ENCODE data around the gene BNIP5.

DNA sequence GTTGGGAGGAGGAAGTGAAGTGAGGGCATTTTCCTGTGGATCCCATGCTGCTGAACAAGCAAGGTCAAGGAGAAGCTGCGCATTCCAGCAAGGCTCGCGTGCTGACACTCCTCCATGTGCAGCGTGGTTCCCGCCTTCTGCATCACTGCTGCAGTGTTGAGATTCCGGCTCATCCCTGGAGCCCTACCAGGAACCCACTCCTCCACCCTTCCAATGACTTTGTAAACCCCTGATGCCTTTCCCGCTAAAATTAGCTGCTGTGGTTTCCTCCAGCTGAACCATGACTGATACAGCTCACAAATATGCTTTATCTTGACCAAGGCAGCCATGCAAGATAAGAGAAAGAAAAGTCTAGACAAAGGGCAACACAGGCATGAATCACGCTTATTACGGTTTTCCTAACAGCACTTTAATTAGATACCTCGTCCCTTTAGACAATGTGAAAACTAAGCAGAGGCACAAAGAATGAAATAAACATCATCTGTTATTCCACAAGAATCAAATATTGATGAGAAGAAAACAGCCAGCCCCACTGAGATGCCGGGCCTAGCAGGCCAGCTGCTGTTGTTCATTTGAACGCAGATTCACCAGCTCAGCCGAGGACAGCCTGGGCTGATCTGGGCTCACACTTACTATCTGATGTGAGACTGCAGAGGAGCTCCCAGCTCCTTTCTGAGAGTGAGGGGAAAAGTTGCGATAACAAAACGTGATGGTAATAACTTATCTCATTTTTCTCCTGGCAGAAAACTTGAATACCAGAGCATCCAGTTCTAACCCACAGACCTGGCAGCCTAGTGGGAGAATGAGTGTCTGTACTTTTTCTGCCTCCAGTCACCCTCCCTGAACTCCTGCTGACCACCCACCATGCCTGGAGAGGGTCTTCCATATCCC is 14.2 kb upstream of the BNIP5 start:
- TF ChIP-seq, protein P1, sequence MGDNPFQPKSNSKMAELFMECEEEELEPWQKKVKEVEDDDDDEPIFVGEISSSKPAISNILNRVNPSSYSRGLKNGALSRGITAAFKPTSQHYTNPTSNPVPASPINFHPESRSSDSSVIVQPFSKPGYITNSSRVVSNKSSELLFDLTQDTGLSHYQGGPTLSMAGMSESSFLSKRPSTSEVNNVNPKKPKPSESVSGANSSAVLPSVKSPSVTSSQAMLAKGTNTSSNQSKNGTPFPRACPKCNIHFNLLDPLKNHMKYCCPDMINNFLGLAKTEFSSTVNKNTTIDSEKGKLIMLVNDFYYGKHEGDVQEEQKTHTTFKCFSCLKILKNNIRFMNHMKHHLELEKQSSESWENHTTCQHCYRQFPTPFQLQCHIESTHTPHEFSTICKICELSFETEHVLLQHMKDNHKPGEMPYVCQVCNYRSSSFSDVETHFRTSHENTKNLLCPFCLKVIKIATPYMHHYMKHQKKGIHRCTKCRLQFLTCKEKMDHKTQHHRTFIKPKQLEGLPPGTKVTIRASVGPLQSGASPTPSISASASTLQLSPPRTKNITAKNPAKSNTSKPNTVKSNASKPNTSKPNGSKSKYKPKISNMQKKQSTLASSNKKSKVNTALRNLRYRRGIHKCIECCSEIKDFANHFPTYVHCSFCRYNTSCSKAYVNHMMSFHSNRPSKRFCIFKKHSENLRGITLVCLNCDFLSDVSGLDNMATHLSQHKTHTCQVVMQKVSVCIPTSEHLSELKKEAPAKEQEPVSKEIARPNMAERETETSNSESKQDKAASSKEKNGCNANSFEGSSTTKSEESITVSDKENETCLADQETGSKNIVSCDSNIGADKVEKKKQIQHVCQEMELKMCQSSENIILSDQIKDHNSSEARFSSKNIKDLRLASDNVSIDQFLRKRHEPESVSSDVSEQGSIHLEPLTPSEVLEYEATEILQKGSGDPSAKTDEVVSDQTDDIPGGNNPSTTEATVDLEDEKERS (CRISPR knock-in tag; IDR thresholded peaks at IDR 0.05) = no peak
- no peak for TF ChIP-seq ZNF138 (CRISPR knock-in tag; IDR thresholded peaks at IDR 0.05; ENCODE audit: low read depth)
- TF ChIP-seq SIN3A (IDR thresholded peaks at IDR 0.05; ENCODE audit: borderline replicate concordance, low read depth, low read length) = no peak
- no peak for TF ChIP-seq HMG20A (CRISPR knock-in tag; IDR thresholded peaks at IDR 0.05; ENCODE audit: borderline replicate concordance)
- no peak for TF ChIP-seq SAP130 (CRISPR knock-in tag; IDR thresholded peaks at IDR 0.05; ENCODE audit: low read depth)
- no peak for TF ChIP-seq RFX5 (IDR thresholded peaks at IDR 0.05; ENCODE audit: low read depth, low read length)
- TF ChIP-seq PLSCR1 (CRISPR knock-in tag; IDR thresholded peaks at IDR 0.05; ENCODE audit: borderline replicate concordance) = no peak
- no peak for TF ChIP-seq ZNF33B (CRISPR knock-in tag; IDR thresholded peaks at IDR 0.05)
- no peak for TF ChIP-seq EP300 (IDR thresholded peaks at IDR 0.05; ENCODE audit: low read depth in 2 of 2, low read length in 2 of 2)
- no peak for TF ChIP-seq EP300 (CRISPR knock-in tag; IDR thresholded peaks at IDR 0.05; ENCODE audit: borderline replicate concordance)
- TF ChIP-seq RFX1 (IDR thresholded peaks at IDR 0.05) = no peak

All from HepG2 (cell line).